PC-3 (cell line): ENCODE data around the gene KCNE1. TPM values are rescaled to one million over a fixed set of nuclear protein-coding genes. Genes with fewer than 3 reads are reported as not detected.

Source experiments
- ATAC-seq: fragments of 200-7000 bp; cut with Tn5 transposase; 2 replicates; pipeline ENCODE4 v1.9.1; 2020; ENCODE audit warnings: mild to moderate bottlenecking, moderate library complexity
- BruUV-seq: library from RNA; stranded (reverse); fragments of 400-500 nt; replicated peaks from 2 replicates; lab custom pipeline; 2021; lab: Mats Ljungman, UMichigan
- CTCF ChIA-PET: fragments of 300-600 bp; sonication (Branson Sonifier 250); formaldehyde crosslinking; loops from one replicate; lab custom pipeline; 2022; ENCODE audit warnings: antibody characterized with exemption; lab: Charles Lee
- POLR2A ChIA-PET: fragments of 300-600 bp; sonication (Branson Sonifier 250); formaldehyde crosslinking; loops from one replicate; lab custom pipeline; 2022; ENCODE audit warnings: antibody characterized with exemption; ENCODE audit not compliant: unreplicated experiment; lab: Charles Lee
- DNase-seq: peaks from one replicate; pipeline ENCODE4 v3.0.0-alpha.2; 2015
- H2AFZ ChIP-seq: fragments of 300-600 bp; sonication (generic); 2 replicates; pipeline ENCODE4 v1.6.0; 2016; ENCODE audit warnings: antibody characterized with exemption, low read length
- H3F3A ChIP-seq: fragments of 300-600 bp; sonication (generic); one replicate; pipeline ENCODE4 v1.6.0; 2017; ENCODE audit warnings: antibody characterized with exemption, low read length, control low read depth, mild to moderate bottlenecking; ENCODE audit not compliant: unreplicated experiment
- H3K27ac ChIP-seq: fragments of 300-600 bp; sonication (generic); 2 replicates; pipeline ENCODE4 v1.5.1; 2016; ENCODE audit warnings: mild to moderate bottlenecking, low read length
- H3K27me3 ChIP-seq: fragments of 300-600 bp; sonication (generic); 2 replicates; pipeline ENCODE4 v1.6.1; 2016; ENCODE audit warnings: low read length, mixed read lengths
- H3K36me3 ChIP-seq: fragments of 300-600 bp; sonication (generic); 2 replicates; pipeline ENCODE4 v1.6.1; 2016; ENCODE audit warnings: low read depth, mixed run types, low read length, mixed read lengths
- H3K4me1 ChIP-seq: fragments of 300-600 bp; sonication (generic); 2 replicates; pipeline ENCODE4 v1.5.1; 2016; ENCODE audit warnings: low read length; ENCODE audit not compliant: insufficient read depth
- H3K4me2 ChIP-seq: fragments of 300-600 bp; sonication (generic); 2 replicates; pipeline ENCODE4 v1.6.0; 2016; ENCODE audit warnings: low read length
- H3K4me3 ChIP-seq: fragments of 300-600 bp; sonication (generic); 2 replicates; pipeline ENCODE4 v1.5.1; 2016; ENCODE audit warnings: mild to moderate bottlenecking, low read length, mixed read lengths
- H3K79me2 ChIP-seq: fragments of 300-600 bp; sonication (generic); 2 replicates; pipeline ENCODE4 v1.6.1; 2017; ENCODE audit warnings: low read length, mixed read lengths
- H3K9ac ChIP-seq: fragments of 300-600 bp; sonication (generic); 2 replicates; pipeline ENCODE4 v1.6.0; 2016; ENCODE audit warnings: mild to moderate bottlenecking, low read length
- H3K9me2 ChIP-seq: fragments of 300-600 bp; sonication (generic); replicated peaks from 2 replicates; pipeline ENCODE4 v1.6.1; 2016; ENCODE audit warnings: mixed run types, low read length, mixed read lengths
- H3K9me3 ChIP-seq: fragments of 300-600 bp; sonication (generic); 2 replicates; pipeline ENCODE4 v1.6.1; 2016; ENCODE audit warnings: low read length, mixed read lengths
- H4K20me1 ChIP-seq: fragments of 300-600 bp; sonication (generic); 2 replicates; pipeline ENCODE4 v1.6.1; 2016; ENCODE audit warnings: low read length, mixed read lengths
- EZH2 ChIP-seq: fragments of 300-600 bp; sonication (generic); IDR thresholded peaks from one replicate; pipeline ENCODE4 v1.6.1; 2017; ENCODE audit warnings: antibody characterized with exemption, mild to moderate bottlenecking, low read length; ENCODE audit not compliant: unreplicated experiment
- EZH2phosphoT487 ChIP-seq: fragments of 300-600 bp; sonication (generic); IDR thresholded peaks from 2 replicates; pipeline ENCODE4 v1.6.1; 2018; ENCODE audit warnings: mild to moderate bottlenecking, antibody characterized with exemption, low read length, borderline replicate concordance
- intact Hi-C: fragments of 100-400 bp; cut with micrococcal nuclease; formaldehyde crosslinking; loops from 2 replicates; pipeline ENCODE4 v1.9.0; 2023
- total RNA-seq: library from RNA; depleted of rRNA; stranded (reverse); fragments of >200 nt; gene quantifications from 2 replicates; pipeline ENCODE4 v1.2.3, GENCODE V29; 2014
- TF ChIP-seq, protein P1 (sequence below): fragments of 300-600 bp; sonication (generic); conservative IDR thresholded peaks from 2 replicates; pipeline ENCODE4 v1.5.1; 2017; ENCODE audit warnings: antibody characterized with exemption, low read depth, mild to moderate bottlenecking, low read length

Gene KCNE1
- total RNA-seq, 1 experiment from 2014 or later, result 0.58 TPM

DNA sequence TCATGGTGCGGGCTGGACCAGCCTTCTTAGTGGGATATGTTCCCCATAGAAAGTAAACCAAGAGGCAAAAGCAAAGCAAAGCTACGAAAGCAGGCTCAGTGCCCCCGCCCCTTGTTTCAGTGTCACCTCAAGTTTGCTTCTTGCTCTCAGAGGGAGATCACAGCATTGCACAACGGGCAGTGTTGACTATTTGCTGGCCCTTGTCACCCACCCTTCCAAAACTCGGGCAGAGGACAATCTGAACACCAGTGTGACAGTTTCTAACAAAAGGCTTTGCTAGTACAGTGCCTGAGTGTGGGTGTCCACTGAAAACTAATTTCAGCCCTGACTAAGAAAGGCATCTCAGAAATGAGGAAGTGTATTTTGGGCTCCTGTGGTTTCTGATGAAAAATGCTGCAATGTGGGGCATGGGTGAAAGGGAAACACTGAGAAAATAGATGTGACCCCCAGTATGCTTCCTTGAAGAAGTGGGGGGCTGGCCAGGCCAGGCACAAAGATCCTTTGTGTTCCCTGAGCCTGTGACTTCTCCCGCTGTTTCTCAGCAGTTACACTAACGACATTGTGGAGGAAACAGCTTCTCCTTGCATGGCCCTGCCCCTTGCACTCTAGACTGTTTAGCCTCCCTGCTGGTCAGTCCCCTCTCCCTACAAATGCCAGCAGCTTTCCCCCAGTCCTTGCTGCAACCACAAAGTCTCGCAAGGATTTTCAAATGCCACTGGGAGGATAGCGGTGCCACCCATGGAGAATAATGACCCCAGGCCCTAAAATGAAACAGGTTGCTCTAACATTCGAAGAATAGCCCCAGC is 33.3 kb upstream of the KCNE1 start:
- no peaks in the 10 kb centered on the region for H3F3A ChIP-seq
- peak overlapping the region; percentile 42 for H3K4me2 ChIP-seq
- intact Hi-C loops, result loop anchor here (2.0 kb wide), 2 partner anchors 18 to 54 kb away; no protein-coding TSS in a partner anchor
- H3K9ac ChIP-seq, result no peak overlapping the region
- no peaks in the 10 kb centered on the region for H3K79me2 ChIP-seq
- H3K9me3 ChIP-seq, result no peaks in the 10 kb centered on the region
- no peak overlapping the region for H3K4me3 ChIP-seq
- DNase-seq, result peak; percentile 65
- ChIA-PET CTCF (interaction anchor here (0.5 kb wide), 1 partner anchor 16 kb away, joined by 3 read pairs; no protein-coding TSS in a partner anchor), POLR2A (interaction anchor here (0.5 kb wide), 1 partner anchor 53 kb away, joined by 6 read pairs; no protein-coding TSS in a partner anchor)
- BruUV-seq, result no TSS peak
- peaks cover 26% of the 10 kb centered on the region for H3K4me1 ChIP-seq
- no peaks in the 10 kb centered on the region for H3K36me3 ChIP-seq
- peak; percentile 67 for ATAC-seq
- H3K27ac ChIP-seq, result peak overlapping the region; percentile 53
- no peaks in the 10 kb centered on the region for H4K20me1 ChIP-seq
- H3K27me3 ChIP-seq, result no peaks in the 10 kb centered on the region
- TF ChIP-seq EZH2phosphoT487, result no peak
- no peak for TF ChIP-seq EZH2
- TF ChIP-seq, protein P1, sequence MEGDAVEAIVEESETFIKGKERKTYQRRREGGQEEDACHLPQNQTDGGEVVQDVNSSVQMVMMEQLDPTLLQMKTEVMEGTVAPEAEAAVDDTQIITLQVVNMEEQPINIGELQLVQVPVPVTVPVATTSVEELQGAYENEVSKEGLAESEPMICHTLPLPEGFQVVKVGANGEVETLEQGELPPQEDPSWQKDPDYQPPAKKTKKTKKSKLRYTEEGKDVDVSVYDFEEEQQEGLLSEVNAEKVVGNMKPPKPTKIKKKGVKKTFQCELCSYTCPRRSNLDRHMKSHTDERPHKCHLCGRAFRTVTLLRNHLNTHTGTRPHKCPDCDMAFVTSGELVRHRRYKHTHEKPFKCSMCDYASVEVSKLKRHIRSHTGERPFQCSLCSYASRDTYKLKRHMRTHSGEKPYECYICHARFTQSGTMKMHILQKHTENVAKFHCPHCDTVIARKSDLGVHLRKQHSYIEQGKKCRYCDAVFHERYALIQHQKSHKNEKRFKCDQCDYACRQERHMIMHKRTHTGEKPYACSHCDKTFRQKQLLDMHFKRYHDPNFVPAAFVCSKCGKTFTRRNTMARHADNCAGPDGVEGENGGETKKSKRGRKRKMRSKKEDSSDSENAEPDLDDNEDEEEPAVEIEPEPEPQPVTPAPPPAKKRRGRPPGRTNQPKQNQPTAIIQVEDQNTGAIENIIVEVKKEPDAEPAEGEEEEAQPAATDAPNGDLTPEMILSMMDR, result no peak
- H3K9me2 ChIP-seq, result no peaks in the 10 kb centered on the region
- peak overlapping the region; percentile 63 for H2AFZ ChIP-seq

GRCh38 chr21:34544032-34544496 is 32.1 kb upstream of the KCNE1 start:
- Histone ChIP-seq H4K20me1 (no peaks in the 10 kb centered on the region), H3K9ac (no peak overlapping the region), H3F3A (no peaks in the 10 kb centered on the region), H3K4me3 (no peak overlapping the region), H3K9me3 (no peaks in the 10 kb centered on the region), H3K27ac (no peak overlapping the region), H3K27me3 (no peaks in the 10 kb centered on the region), H3K4me2 (no peak overlapping the region), H3K36me3 (no peaks in the 10 kb centered on the region), H3K4me1 (peaks cover 26% of the 10 kb centered on the region), H2AFZ (no peak overlapping the region), H3K9me2 (no peaks in the 10 kb centered on the region), H3K79me2 (no peaks in the 10 kb centered on the region)
- DNase-seq (peak; percentile 93), ATAC-seq (peak; percentile 80)
- ChIA-PET CTCF (interaction anchor here (0.7 to 1.7 kb wide), 4 partner anchors 9 to 59 kb away, joined by 3 to 11 read pairs (median 6); no protein-coding TSS in a partner anchor), POLR2A (no interaction called here)
- TF ChIP-seq, protein P1, result peak; percentile 91
- TF ChIP-seq EZH2phosphoT487 (no peak), EZH2 (no peak)
- BruUV-seq, result no TSS peak
- intact Hi-C loops, result loop anchor here (2.0 kb wide), 2 partner anchors 17 to 55 kb away; no protein-coding TSS in a partner anchor
